HEK293 (cell line): ENCODE results near the gene LDLRAD2.

Source experiments
- CTCF ChIA-PET: fragments of 350-600 bp; formaldehyde crosslinking; extraction: SDS; loops from one replicate; lab custom pipeline; 2021; ENCODE audit warnings: antibody characterized with exemption; lab: Yijun Ruan, JAX
- POLR2A ChIA-PET: fragments of 300-600 bp; formaldehyde crosslinking; extraction: SDS; loops from one replicate; lab custom pipeline; 2020; ENCODE audit warnings: antibody characterized with exemption, inconsistent platforms; lab: Yijun Ruan, JAX
- H3K27ac ChIP-seq: fragments of 200-500 bp; sonication (Bioruptor generic); 2 replicates; pipeline ENCODE4 v1.5.1; 2014; ENCODE audit warnings: low read depth, low read length, control low read depth, inconsistent platforms; ENCODE audit errors: extremely low read depth
- H3K36me3 ChIP-seq, 2 experiments: fragments of 200-500 bp in 1 of 2; sonication (Bioruptor generic) in 1 of 2; 1 replicate in 1 of 2; 2 replicates in 1 of 2; pipeline ENCODE4 v1.5.1; 2014 to 2017; ENCODE audit warnings: inconsistent platforms in 2 of 2, low read length in 2 of 2; ENCODE audit not compliant: control insufficient read depth in 2 of 2, insufficient read depth in 1 of 2
- H3K4me1 ChIP-seq: fragments of 200-500 bp; sonication (Bioruptor generic); 2 replicates; pipeline ENCODE4 v1.5.1; 2014; ENCODE audit warnings: mild to moderate bottlenecking, low read length, inconsistent platforms; ENCODE audit not compliant: control insufficient read depth, insufficient read depth
- H3K4me3 ChIP-seq: 2 replicates; pipeline ENCODE4 v1.5.1; 2011; ENCODE audit warnings: low read depth, mild to moderate bottlenecking, control low read depth, low read length, moderate library complexity
- H3K9me3 ChIP-seq: fragments of 200-500 bp; sonication (Bioruptor generic); 2 replicates; pipeline ENCODE4 v1.5.1; 2014; ENCODE audit warnings: low read depth, low read length, inconsistent platforms; ENCODE audit not compliant: control insufficient read depth, insufficient read depth
- GLI2 ChIP-seq: fragments of 450-650 bp; formaldehyde crosslinking; IDR thresholded peaks from 2 replicates; pipeline ENCODE4; 2017; ENCODE audit warnings: missing biosample characterization, missing genetic modification characterization, low read depth, borderline replicate concordance
- GLI4 ChIP-seq: fragments of 450-650 bp; formaldehyde crosslinking; IDR thresholded peaks from 2 replicates; pipeline ENCODE4 v1.5.1; 2016; ENCODE audit warnings: missing biosample characterization, missing genetic modification characterization
- SP3 ChIP-seq: fragments of 450-650 bp; formaldehyde crosslinking; IDR thresholded peaks from 2 replicates; pipeline ENCODE4 v1.5.1; 2016; ENCODE audit warnings: missing biosample characterization, missing genetic modification characterization
- ZNF221 ChIP-seq: fragments of 450-650 bp; formaldehyde crosslinking; IDR thresholded peaks from 2 replicates; pipeline ENCODE4 v1.5.1; 2017; ENCODE audit warnings: missing biosample characterization, missing genetic modification characterization, borderline replicate concordance
- ZNF558 ChIP-seq: fragments of 450-650 bp; formaldehyde crosslinking; IDR thresholded peaks from 2 replicates; pipeline ENCODE4 v1.5.1; 2016; ENCODE audit warnings: missing biosample characterization, missing genetic modification characterization
- ZNF621 ChIP-seq: fragments of 450-650 bp; formaldehyde crosslinking; IDR thresholded peaks from 2 replicates; pipeline ENCODE4 v1.5.1; 2017; ENCODE audit warnings: missing biosample characterization, missing genetic modification characterization
- ZXDB ChIP-seq: fragments of 450-650 bp; formaldehyde crosslinking; IDR thresholded peaks from 2 replicates; pipeline ENCODE4 v1.5.1; 2016; ENCODE audit warnings: missing biosample characterization, missing genetic modification characterization
- TF ChIP-seq, protein P1 (sequence below): fragments of 450-650 bp; formaldehyde crosslinking; optimal IDR thresholded peaks from 2 replicates; pipeline ENCODE3; 2016; ENCODE audit warnings: missing biosample characterization, mild to moderate bottlenecking, missing genetic modification characterization
- TF ChIP-seq, protein P2 (sequence below): fragments of 450-650 bp; formaldehyde crosslinking; IDR thresholded peaks from 2 replicates; pipeline ENCODE4 v1.5.1; 2016; ENCODE audit warnings: missing biosample characterization, missing genetic modification characterization
- TF ChIP-seq, protein P3 (sequence below): fragments of 450-650 bp; formaldehyde crosslinking; IDR thresholded peaks from 2 replicates; pipeline ENCODE4 v1.5.1; 2016; ENCODE audit warnings: missing biosample characterization, missing genetic modification characterization
- TF ChIP-seq, protein P4 (sequence below): fragments of 450-650 bp; formaldehyde crosslinking; IDR thresholded peaks from 2 replicates; pipeline ENCODE4 v1.5.1; 2016; ENCODE audit warnings: missing biosample characterization, missing genetic modification characterization, borderline replicate concordance
- TF ChIP-seq, protein P5 (sequence below): fragments of 450-650 bp; formaldehyde crosslinking; IDR thresholded peaks from 2 replicates; pipeline ENCODE4 v1.5.1; 2016; ENCODE audit warnings: missing biosample characterization, missing genetic modification characterization

The LDLRAD2 gene

DNA sequence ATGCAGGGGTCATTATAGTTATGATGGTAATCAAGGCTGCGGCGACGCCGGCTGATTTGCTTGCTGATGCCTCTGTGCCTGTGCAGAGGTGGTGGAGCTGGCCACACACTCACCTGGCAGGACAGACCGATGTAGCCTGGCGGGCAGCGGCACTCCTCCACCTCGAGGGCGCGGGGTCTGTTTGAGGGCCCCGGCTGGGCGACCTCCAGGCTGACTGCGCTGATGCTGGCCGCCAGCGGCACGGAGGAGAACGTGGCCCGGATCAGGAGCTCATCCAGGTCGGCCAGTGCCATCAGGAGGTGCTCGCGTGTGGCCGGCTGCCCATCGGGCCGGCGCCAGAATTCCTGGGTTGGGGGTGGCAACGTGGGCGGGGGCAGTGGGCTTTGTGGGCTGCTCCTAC, 52.7 kb downstream of the LDLRAD2 start (continued):
- TF ChIP-seq, protein P1, sequence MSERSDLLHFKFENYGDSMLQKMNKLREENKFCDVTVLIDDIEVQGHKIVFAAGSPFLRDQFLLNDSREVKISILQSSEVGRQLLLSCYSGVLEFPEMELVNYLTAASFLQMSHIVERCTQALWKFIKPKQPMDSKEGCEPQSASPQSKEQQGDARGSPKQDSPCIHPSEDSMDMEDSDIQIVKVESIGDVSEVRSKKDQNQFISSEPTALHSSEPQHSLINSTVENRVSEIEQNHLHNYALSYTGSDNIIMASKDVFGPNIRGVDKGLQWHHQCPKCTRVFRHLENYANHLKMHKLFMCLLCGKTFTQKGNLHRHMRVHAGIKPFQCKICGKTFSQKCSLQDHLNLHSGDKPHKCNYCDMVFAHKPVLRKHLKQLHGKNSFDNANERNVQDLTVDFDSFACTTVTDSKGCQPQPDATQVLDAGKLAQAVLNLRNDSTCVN (tag by site-specific recombination), result no peak
- TF ChIP-seq, protein P2, sequence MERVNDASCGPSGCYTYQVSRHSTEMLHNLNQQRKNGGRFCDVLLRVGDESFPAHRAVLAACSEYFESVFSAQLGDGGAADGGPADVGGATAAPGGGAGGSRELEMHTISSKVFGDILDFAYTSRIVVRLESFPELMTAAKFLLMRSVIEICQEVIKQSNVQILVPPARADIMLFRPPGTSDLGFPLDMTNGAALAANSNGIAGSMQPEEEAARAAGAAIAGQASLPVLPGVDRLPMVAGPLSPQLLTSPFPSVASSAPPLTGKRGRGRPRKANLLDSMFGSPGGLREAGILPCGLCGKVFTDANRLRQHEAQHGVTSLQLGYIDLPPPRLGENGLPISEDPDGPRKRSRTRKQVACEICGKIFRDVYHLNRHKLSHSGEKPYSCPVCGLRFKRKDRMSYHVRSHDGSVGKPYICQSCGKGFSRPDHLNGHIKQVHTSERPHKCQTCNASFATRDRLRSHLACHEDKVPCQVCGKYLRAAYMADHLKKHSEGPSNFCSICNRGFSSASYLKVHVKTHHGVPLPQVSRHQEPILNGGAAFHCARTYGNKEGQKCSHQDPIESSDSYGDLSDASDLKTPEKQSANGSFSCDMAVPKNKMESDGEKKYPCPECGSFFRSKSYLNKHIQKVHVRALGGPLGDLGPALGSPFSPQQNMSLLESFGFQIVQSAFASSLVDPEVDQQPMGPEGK (tag by site-specific recombination), result no peak
- TF ChIP-seq, protein P3, sequence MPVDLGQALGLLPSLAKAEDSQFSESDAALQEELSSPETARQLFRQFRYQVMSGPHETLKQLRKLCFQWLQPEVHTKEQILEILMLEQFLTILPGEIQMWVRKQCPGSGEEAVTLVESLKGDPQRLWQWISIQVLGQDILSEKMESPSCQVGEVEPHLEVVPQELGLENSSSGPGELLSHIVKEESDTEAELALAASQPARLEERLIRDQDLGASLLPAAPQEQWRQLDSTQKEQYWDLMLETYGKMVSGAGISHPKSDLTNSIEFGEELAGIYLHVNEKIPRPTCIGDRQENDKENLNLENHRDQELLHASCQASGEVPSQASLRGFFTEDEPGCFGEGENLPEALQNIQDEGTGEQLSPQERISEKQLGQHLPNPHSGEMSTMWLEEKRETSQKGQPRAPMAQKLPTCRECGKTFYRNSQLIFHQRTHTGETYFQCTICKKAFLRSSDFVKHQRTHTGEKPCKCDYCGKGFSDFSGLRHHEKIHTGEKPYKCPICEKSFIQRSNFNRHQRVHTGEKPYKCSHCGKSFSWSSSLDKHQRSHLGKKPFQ (tag by site-specific recombination), result no peak

DNA sequence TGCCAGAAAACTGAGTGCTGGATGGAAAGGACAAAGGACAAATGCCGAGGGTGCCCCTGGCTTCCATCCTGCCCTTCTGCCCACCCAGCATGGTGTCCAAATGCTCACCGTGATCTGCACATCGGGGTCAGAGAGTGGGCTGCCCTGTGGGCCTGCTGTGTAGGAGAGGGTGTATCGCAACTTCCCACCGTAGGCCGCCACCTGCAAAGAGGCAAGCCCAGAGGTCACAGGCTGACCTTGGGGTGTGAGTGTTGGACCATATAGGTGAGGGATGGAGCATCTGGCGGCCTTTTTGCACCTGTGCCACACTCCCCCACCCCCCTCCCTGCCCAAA, 53.5 kb downstream of the LDLRAD2 start:
- Histone ChIP-seq H3K9me3 (no peaks in the 10 kb centered on the region), H3K36me3 (peaks cover 0 to 38% of the 10 kb centered on the region in 2 experiments; a peak in 1 of 3 replicates), H3K4me1 (no peaks in the 10 kb centered on the region), H3K27ac (no peak overlapping the region), H3K4me3 (no peak overlapping the region)
- ChIA-PET POLR2A (no interaction called here), CTCF (interaction anchor here (1.1 kb wide), 1 partner anchor 98 kb away, joined by 5 read pairs; no protein-coding TSS in a partner anchor)
- TF ChIP-seq, protein P4, sequence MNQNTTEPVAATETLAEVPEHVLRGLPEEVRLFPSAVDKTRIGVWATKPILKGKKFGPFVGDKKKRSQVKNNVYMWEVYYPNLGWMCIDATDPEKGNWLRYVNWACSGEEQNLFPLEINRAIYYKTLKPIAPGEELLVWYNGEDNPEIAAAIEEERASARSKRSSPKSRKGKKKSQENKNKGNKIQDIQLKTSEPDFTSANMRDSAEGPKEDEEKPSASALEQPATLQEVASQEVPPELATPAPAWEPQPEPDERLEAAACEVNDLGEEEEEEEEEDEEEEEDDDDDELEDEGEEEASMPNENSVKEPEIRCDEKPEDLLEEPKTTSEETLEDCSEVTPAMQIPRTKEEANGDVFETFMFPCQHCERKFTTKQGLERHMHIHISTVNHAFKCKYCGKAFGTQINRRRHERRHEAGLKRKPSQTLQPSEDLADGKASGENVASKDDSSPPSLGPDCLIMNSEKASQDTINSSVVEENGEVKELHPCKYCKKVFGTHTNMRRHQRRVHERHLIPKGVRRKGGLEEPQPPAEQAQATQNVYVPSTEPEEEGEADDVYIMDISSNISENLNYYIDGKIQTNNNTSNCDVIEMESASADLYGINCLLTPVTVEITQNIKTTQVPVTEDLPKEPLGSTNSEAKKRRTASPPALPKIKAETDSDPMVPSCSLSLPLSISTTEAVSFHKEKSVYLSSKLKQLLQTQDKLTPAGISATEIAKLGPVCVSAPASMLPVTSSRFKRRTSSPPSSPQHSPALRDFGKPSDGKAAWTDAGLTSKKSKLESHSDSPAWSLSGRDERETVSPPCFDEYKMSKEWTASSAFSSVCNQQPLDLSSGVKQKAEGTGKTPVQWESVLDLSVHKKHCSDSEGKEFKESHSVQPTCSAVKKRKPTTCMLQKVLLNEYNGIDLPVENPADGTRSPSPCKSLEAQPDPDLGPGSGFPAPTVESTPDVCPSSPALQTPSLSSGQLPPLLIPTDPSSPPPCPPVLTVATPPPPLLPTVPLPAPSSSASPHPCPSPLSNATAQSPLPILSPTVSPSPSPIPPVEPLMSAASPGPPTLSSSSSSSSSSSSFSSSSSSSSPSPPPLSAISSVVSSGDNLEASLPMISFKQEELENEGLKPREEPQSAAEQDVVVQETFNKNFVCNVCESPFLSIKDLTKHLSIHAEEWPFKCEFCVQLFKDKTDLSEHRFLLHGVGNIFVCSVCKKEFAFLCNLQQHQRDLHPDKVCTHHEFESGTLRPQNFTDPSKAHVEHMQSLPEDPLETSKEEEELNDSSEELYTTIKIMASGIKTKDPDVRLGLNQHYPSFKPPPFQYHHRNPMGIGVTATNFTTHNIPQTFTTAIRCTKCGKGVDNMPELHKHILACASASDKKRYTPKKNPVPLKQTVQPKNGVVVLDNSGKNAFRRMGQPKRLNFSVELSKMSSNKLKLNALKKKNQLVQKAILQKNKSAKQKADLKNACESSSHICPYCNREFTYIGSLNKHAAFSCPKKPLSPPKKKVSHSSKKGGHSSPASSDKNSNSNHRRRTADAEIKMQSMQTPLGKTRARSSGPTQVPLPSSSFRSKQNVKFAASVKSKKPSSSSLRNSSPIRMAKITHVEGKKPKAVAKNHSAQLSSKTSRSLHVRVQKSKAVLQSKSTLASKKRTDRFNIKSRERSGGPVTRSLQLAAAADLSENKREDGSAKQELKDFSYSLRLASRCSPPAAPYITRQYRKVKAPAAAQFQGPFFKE (tag by site-specific recombination), result no peak
- no peak for TF ChIP-seq ZXDB (tag by site-specific recombination)
- no peak for TF ChIP-seq ZNF621 (tag by site-specific recombination)
- TF ChIP-seq ZNF558, result no peak
- TF ChIP-seq, protein P5, sequence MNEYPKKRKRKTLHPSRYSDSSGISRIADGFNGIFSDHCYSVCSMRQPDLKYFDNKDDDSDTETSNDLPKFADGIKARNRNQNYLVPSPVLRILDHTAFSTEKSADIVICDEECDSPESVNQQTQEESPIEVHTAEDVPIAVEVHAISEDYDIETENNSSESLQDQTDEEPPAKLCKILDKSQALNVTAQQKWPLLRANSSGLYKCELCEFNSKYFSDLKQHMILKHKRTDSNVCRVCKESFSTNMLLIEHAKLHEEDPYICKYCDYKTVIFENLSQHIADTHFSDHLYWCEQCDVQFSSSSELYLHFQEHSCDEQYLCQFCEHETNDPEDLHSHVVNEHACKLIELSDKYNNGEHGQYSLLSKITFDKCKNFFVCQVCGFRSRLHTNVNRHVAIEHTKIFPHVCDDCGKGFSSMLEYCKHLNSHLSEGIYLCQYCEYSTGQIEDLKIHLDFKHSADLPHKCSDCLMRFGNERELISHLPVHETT (tag by site-specific recombination), result no peak
- TF ChIP-seq GLI4, result no peak
- no peak for TF ChIP-seq GLI2
- no peak for TF ChIP-seq SP3 (tag by site-specific recombination)
- TF ChIP-seq ZNF221 (tag by site-specific recombination), result no peak
